Measurements from ENCODE around the gene NHSL2.

The NHSL2 gene

DNA sequence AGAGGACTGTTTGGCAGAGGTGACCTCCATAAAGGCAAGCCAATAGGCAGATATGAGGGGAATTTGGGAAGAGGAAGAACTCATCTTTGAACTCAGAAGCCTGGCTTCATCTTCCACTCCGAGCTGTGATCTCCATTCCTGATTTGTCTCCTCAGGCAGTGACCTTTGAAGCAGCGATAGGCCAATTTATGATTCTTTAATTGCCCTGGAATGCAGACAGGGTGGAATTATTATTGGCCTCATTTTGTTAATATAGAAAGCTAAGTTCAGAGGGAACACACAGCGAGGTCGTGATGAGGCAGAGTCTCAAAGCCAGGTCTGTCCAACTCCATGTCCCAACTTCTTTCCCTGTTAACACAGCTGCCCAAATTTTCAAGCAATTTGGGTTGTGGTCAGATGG lies 204.2 kb downstream of the NHSL2 start:
- no peak for DNase-seq

DNA sequence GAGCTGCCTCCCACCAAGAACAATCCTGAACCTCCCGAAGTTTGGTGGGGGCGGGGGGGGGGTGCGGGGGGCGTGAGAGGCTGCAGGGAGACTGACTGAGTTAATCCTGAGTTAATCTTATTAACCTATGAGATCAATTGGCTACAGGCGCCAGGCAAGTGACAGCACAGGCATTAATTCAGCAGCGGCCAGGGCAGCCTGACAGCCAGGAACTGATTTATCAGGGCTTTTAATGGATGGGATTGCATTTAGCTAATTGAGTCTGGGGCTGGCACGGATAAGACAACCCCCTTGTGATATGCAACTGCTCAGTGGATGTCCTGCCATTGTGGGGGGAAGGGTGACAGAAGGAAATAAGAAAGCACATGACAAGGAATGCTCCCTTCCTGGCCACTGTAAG lies 204.7 kb downstream of the NHSL2 start:
- DNase-seq, result no peak

DNA sequence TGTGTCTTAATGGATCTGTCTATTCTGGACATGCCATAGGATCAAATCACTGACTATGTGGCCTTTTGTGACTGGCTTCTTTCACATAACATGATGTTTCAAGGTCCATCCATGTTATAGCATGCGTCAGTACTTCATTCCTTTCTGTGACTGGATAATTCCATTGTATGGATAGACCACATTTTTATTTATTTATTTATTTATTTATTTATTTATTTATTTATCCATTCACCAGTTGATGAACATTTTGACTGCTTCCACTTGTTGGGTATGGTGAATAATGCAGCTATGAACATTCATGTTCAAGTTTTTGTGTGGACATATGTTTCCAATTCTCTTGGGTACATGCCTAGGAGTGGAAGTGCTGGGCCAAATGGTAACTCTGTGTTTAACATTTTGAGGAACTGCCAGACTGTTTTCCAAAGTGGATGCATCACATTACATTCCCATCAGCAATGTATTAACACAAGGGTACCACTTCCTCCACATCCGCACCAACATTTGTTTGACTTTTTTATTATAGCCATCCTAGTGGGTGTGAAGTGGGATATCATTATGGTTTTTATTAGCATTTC lies 207.1 kb downstream of the NHSL2 start:
- no peak for DNase-seq

DNA sequence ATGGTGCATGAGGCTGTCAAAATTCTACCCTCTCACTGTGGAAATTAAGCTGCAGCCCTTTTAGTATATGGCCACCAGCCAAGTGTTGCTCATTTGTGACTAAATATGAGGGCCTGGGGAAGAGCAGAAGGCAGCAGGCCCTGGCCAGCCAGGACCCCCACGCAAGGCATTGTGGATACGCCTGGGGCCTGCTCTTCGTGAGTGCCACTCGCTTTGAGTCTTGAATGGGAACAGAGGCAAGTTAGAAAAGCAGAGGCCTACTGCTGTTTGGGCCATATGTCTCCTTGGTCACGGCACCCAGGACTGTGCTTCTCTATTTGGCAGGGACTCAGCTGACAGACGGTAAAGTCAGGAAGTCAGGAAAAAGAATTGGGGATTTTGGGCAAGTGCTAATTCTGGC lies 210.2 kb downstream of the NHSL2 start:
- no peak for DNase-seq

DNA sequence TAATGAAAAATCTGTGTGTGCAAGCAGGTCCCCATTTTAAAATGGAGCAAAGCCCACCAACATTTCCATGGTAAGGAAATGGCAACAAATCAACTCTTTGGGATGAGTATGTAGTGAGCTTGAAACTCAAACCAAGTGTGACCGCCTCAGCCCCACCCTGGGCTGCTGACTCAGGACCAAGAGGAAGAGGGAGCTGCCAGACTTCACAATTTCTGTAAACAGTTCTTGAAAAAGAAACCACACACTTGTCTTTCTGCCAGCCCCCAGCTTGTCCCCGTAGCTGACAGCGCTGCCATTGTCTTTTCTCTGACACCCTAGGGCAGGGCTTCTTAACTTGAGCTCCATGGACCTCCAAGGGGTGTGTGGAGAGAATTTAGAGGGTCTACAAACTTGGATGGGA lies 210.7 kb downstream of the NHSL2 start:
- DNase-seq, result no peak

DNA sequence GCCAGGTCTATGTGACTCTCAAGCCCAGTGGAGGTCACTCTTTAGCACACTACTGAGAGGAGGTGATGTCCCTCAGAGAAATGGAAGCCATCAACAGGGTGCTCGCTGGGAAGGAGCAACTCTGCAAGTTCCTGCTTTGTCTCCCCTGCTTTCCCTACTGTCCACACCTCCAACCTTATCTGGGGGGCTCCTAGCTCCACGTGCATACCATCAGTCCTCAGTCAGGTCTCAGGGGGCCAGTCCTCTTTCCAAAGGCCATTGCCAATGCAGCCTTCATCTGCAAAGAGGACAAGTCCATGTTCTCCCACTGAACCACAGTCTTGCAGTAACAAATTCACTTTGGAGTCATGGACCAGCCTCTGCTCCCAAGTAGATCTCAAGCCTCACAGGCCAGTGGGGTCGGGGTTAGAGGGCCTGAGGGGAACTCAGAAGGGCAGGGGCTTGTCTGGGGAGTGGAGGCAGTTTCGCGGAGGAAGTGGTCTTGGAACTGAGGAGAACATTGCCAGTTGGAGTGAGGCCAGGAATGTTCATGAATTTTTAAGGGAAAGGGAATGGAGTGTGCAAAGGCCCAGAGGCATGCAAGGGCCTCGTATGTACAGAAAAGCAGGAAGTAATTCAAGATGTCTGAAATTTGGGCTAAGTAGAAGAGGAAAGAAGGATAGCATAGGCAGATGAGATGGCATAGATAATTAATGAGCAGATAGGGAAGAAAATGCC lies 212.1 kb downstream of the NHSL2 start:
- DNase-seq, result no peak

DNA sequence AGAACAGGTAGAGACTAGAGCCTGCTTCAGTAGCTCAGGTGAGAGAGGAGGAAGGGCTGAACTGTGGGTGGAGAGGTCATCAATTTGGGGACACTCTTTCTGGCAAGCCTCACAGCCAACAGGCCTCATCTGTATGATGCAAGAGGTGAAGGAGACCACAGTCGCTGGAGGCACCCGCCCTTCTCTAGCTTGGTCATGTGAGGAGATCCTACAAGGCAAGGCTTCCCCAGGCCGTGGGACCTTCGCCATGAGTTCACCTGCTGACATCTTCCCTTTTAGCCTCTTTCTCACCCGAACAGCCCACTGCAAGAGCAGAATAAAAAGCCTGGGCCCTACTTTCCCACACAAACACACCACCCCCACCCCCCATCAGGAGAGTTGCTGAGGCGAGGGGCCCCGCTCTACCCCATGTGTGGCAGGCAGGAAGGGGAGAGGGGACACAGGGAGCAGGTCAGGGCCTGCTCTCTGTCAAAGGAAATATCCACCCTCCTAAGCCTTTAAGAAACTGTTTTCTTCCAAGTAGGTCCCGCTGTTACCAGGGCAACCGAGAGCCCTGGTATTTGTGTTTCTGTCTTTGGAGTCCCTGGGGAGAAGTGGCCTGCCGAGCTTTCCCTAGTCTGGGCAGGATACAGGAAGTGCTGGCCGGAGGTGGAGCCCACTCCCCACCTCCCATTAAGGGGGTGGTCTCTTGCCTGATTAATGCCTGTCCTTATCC lies 213.0 kb downstream of the NHSL2 start:
- DNase-seq, result no peak

DNA sequence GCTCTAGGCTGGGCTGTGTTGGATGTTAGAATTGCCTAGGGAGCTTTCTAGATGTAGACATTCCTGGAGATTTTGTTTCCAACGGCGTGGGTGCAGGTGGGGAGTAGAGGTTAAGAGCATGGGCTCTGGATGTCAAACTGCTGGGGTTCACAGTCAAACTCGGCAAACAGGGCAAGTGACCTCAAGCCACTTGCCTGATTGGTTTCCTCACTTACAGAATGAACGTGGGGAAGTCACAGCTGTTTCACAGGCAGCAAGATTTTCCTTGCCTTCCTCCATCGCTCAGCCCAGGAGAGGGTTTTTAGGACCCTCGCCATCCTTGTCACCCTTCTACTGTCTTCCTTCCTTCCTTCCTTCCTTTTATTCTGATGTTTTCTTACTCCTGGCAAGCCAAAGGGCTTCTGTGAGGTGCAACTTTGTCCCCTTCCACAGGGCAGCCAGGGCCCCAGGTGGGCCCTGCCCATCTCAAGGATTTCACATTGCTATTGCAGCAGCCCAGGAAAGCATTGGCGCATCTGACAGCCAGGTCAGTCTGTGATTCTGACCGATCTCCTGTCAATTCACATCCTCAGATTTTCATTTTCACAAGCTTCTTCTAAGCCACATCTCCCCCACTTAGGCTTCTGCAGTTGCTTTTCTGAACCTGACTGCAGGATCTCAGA lies 214.0 kb downstream of the NHSL2 start:
- no peak for DNase-seq

DNA sequence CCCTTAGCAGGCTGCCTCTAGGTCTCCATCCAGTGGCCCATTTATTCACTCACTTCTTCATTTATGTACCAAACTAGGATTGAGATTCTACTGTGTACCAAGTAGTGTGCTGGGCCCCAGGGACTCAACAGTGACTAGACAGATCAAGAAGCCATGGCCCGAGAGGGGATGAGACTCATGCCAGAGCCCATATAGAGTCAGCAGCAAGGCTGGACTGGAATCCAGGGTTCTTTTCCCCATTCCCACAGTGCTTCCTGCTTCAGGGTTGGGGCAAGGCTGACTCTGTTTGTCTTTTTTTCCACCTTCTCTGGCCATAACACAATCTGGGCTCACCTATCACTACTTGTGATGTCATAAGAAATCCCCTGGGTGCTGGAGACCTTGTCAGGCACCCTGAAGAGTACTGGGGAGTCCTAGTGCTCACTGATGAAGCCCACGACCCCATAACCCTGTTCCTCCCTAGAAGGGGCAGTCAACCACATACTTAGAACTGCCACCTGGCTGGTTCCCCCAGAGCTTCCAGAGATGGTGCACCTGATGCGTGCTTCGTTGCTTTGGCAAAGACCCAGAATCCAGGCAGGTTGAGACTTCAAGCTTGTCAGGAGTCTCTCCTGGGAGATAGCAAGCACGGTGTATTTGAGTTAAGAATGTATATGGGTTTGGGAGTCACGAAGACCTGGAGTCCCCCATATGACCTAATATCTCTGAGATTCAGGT lies 214.8 kb downstream of the NHSL2 start:
- DNase-seq, result no peak

DNA sequence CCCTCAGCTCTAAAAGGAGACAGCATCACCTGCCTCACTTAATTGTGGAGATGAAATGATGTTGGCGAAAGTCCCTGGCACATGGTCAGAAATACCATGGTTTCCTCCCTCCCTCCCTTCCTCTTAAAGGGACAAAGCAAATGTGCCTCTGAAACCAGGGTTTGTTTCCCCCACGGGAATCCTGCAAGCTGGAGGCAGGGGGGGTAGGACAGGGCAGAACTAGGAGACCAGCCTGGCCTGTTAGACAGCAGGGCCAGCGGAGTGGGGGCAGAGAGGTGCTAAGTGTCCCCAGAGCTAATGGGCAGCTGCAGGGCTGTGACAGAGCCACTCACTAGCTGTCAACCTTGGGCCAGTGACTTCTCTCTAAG lies 215.4 kb downstream of the NHSL2 start:
- DNase-seq, result no peak

DNA sequence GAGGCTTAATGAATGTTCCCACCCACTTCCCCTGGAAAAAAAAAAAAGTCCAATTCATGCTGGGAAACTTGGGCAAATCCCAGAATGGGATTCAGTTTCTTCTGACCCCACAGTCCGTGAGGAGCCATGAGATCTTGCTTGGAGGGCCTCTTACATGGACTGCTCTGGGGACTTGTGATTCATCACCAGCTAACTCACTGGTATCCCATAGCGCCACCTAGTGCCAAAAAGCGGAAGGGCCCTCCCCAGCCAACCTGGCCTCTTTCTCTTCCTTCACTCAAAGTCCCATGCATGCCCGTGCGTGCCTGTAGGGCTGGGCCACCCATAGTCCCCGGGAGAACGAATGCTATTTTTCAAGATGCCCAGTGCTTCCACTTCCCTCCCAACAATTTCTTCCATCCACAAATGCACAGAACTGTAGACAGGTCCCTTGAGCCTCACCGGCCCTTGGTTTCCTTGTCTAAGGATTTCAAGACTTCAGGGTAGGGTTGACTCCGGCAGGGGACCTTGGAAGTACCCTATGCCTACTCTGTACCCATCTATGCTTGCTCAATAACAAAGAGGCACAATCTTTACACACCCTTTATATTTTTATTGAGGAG lies 216.0 kb downstream of the NHSL2 start:
- peak; percentile 74 for DNase-seq

DNA sequence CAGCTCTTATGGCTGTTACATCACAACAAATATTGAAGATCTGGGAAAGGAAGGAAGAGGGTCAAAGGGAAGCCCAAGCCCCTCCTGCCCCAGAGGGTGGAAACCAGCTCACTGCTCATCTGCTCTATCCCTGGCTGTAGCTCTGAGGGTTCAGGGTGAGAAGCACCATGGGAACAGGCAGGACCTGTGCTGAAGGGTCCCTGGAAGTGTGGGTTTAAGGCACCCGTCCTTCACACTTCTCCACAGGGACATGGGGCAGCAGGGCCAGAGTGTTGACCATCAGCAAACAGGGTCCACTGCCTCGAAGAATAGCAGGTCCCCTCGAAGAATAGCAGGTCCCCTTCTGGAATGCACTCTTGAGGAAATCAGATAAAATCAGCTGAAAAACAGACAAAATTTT lies 216.7 kb downstream of the NHSL2 start:
- DNase-seq, result no peak

DNA sequence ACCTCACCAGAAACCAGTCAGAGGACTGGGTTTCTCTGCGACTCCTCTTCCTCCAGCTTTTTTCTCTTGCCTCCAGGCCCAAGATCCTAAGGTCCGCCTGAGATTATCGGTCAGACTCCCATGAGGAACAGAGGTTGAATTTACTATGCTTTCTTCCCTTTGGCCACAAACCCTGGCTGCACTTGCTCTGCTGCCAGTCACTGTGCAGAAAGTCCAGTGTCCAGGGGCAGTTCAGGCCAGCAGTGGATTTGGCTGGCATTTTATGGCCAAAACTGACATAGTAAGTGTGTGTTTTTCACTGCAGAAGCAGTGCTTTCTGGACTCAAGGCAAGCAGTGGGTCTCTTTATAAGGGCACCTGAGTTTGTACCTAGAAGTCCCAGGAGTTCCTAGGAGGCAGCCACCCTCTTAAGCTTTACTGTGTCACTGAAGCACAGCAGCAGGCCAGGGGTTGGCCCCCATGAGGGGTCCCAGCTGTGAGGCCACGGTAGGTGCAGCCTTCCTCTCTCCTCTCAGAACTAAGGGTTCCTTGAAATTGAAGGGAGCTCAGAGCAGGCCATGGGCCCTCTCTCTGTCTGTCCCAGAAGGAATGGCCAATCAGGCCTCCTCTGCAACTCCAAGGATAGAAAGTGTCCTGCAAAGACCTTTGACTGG lies 217.7 kb downstream of the NHSL2 start:
- DNase-seq, result no peak

DNA sequence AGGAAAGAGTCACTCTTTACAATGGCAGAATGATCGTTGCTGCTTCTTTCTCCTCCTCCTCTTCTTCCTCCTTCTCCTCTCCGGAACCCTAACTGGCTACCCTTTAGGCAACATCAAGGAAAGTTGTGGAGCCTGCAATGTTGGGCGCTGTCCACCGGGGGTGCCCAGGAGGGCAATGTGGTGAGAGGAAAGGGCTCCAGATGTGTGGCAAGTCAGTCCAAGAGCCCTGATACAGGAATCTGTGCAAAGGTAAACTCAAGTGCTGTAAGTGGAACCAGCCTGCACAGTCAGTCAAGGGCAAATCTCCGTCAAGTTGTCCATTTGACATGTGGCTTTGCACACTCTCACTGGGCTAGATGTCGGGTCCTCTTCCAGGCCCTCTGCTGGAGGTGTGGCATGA lies 218.2 kb downstream of the NHSL2 start:
- no peak for DNase-seq

DNA sequence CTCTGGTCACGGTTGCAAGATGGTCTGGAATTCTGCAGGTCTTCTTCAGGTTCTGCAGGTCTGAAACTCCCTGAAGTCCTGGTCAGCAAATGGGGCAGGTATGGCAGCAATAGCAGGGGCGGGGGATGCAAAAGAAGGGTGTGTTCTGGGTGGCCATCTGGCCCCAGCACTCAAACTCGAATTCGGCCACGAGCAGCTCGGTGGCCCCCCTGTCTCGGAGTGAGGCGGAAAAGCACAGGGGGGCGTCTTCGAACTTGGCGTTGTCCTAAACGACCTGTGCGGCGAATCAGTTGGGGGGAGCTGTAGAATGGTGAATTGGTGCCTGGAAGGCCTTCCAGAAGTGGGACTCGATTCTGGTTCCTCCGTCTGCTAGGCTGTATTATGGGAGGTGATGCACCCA lies 219.0 kb downstream of the NHSL2 start:
- no peak for DNase-seq

DNA sequence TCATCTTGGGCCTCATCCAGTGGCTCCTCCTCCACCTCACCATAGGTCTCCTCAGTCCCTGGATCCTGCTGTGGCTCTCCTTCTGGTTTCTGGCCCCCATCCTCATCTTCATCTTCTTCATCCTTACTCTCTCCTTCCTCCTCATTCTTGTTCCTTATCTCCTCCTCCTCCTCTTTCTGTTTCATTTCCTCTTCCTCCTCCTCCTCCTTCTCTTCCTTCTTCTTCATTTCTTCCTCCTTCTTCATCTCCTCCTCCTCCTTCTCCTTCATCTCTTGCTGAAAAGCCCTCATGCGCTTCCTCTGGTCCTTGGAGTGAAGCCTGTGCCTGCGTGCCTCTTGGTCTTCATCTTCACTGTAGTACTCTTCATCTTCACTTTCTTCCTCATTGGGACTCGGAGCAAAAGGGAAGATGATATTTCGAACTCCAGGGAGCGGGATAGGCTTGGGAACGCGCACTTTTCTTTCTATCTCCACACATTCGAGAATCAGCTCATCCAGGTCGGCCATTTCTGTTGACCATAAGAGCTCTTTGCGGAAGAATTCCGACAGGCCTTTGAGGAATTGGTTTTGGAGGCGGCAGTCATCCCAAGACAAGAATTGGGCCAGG lies 219.6 kb downstream of the NHSL2 start:
- DNase-seq, result no peak

DNA sequence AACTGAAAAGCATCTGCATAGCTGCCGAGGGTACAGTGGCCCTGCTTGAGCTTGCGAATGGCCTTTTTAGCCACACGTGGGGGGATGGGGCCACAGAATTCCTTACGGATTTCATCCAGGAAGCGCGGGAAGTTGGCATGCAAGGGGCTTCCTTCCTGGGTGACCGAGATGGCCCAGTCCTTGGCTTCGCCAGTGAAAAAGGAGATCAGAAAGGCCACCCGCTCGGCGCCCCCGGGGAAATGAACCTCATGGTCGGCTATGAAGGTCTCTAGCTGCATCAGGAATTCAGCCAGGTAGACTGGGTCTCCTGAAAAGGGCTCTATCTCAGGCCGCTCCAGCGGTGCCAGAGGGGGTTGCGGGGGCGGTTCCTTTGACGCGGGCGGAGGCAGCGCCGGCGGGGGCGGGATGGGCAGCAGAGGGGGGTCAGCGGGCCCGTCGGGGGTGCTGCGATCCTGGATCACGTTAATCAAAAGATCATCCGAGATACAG lies 220.2 kb downstream of the NHSL2 start:
- DNase-seq, result no peak

DNA sequence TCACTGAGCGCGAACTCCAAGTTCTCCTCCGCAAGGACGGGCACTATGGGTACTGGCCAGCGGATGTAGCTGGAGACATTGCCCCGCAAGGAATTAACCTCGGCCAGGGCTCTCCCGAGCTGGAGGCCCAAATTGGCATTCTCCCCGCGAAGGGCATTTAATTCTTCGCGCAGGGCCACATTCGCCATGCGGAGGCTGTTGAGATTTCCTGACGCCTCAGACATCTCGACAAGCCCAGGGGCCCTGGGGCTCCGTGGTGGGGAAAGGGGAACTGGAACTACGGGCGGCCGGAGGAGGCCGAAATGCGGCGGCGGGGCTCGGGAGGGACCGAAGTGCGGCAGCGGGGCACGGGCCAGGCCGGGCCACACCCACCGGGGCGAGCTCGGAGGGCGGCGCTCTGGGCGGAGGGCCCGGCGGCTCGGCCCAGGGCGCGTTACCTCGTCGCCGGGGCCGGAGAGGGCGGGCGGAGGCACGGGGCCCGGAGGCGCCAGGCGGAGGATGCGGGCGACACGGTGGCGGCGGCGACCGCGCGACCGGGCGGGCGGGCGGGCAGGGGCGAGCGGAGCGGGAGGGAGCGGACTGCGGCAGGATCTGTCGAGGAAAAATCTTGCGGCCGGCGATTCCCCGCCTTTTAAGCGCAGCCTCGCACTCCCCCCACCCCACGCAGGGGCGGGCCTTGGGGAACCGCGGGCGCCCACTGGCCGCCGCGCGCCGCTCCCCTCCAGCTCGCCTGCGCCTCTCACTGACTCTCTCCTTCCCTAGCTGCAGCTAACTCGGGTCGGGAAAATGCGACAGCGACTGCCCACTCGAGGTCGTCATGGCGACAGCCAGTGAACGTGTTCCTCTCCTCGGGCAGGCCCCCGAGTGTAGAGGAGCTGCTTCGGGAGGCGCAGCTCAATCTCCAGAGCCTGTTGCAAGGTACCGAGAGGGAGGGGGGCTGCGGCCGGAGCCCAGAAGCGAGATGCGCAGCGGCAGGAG lies 221.0 kb downstream of the NHSL2 start, which contains the start of gene RTL5:
Gene RTL5 (minus strand): TSS at position 599 of the 978 bp plus-strand sequence.
- peak; percentile 50 for DNase-seq

DNA sequence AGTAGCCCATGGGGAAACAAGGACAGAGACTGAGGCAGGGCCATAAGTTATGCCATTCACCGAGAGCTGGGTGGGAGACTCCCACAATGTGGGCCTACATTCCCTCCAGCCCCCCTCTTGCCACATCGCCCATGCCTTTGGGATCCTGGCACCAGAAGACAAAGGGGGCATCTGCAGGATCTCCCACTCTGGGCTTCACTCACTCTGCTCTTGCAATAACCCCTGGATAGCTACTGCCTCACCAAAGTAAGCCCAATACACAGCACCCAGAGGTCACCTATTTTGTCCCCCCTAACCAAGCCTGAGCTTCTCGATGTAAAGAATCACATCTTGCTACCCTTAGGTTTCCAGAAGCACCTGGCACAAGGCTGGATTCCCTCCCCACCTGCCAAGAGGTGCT lies 221.8 kb downstream of the NHSL2 start:
- no peak for DNase-seq

DNA sequence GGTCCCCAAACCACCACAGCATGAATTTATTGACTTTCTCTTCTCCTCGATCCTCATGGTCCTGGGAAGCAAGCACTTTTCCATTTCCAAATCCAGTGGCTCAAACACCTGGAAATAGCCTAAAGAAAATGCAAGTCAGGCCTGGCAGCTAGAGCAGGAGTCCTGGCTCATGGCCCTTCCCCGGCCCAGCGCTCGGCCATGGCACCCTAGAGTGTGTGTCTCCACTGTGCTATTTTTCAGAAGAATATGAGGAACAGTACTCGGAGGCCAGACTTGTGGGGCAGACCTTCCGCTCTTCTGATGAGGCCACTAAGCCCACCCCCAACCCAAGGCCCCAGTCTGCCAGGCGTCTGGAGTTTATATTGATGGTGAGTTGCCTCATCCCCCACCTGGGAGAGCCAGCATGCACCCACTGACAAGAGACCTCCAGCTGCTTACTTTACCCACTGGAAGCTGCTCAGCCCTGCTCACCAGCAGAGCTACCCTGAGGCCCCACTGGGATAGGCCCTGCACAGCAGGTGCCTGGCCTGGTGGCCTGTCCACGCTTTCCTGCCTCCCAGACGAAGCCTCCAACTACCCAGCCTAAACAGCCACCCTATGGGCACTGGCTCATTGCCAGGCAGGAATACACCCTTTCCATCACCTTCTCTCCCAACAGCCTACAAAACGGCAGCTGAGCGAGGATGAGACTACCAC lies 223.4 kb downstream of the NHSL2 start:
- DNase-seq, result no peak
